ENCODE results near the gene FBXW8.

Gene FBXW8

GRCh38 chr12:116941188-116941587 lies 30.4 kb downstream of the FBXW8 start:
- no peak overlapping the region for H3K4me3 ChIP-seq (ENCODE audit: low read depth, low read length)
- DNase-seq (ENCODE audit: low read depth), result no peak
- TF ChIP-seq CTCF (IDR thresholded peaks at IDR 0.05; ENCODE audit: insufficient read depth, low read depth, low read length, missing control alignments), result no peak

GRCh38 chr12:116943419-116944372 lies 32.9 kb downstream of the FBXW8 start:
- no peak for DNase-seq (ENCODE audit: low read depth)
- H3K4me3 ChIP-seq (ENCODE audit: low read depth, low read length), result no peak overlapping the region
- no peak for TF ChIP-seq CTCF (IDR thresholded peaks at IDR 0.05; ENCODE audit: insufficient read depth, low read depth, low read length, missing control alignments)

- H3K4me3 ChIP-seq (ENCODE audit: low read depth, low read length), result no peak overlapping the region
- TF ChIP-seq CTCF (IDR thresholded peaks at IDR 0.05; ENCODE audit: insufficient read depth, low read depth, low read length, missing control alignments), result no peak
- no peak for DNase-seq (ENCODE audit: low read depth)
These were observed 35.3 kb downstream of the FBXW8 start for GRCh38 chr12:116945886-116946550.

GRCh38 chr12:116948298-116948697 lies 37.5 kb downstream of the FBXW8 start:
- no peak for DNase-seq (ENCODE audit: low read depth)
- no peak overlapping the region for H3K4me3 ChIP-seq (ENCODE audit: low read depth, low read length)
- no peak for TF ChIP-seq CTCF (IDR thresholded peaks at IDR 0.05; ENCODE audit: insufficient read depth, low read depth, low read length, missing control alignments)

- no peak overlapping the region for H3K4me3 ChIP-seq (ENCODE audit: low read depth, low read length)
- no peak for TF ChIP-seq CTCF (IDR thresholded peaks at IDR 0.05; ENCODE audit: insufficient read depth, low read depth, low read length, missing control alignments)
- DNase-seq (ENCODE audit: low read depth), result no peak
These were observed 40.0 kb downstream of the FBXW8 start for GRCh38 chr12:116950628-116951325.

- H3K4me3 ChIP-seq (ENCODE audit: low read depth, low read length), result no peak overlapping the region
- DNase-seq (ENCODE audit: low read depth), result no peak
- no peak for TF ChIP-seq CTCF (IDR thresholded peaks at IDR 0.05; ENCODE audit: insufficient read depth, low read depth, low read length, missing control alignments)
These were observed 44.1 kb downstream of the FBXW8 start for GRCh38 chr12:116954710-116955381.

All from GM12865 (cell line).